ENCODE data around the gene KMO.

DNA sequence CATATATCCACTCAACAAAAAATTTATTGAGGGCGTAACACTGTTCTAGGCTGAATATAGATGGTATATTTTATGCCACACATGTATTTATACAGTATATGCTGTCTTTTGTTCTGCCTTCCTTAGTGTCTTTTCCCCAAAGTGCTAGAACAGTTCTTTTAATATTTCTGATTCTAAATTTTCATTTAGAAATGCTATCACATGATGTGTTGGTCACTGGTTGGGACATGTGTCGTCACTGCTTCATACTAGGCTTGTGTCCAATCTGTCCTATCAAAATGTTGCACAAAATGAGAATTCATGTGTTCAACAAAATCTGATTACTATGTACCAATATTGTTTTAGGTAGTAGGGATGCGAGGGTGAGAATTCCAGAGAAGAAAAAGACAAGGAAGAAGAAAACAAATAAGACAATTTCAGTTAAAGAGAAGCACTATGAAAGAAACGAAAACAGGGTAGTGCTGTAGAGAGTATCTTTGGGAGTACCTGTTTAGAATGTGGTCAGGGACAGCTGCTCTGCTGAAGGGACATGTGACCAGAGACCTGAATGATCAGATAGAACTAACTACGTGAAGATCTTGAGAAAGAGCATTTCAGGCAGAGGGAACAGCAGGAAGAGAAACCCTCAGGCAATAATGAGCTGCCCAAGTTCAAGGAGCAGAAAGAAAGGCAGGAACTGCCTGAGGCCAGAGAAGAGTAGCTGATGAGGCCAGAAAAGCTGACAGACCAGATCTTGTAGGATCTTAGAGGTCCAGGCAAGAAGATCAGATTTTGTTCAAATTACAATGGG lies 1.3 kb downstream of the KMO start:
- TF ChIP-seq POLR2A (IDR thresholded peaks at IDR 0.05), result no peak
- TF ChIP-seq, protein P1, sequence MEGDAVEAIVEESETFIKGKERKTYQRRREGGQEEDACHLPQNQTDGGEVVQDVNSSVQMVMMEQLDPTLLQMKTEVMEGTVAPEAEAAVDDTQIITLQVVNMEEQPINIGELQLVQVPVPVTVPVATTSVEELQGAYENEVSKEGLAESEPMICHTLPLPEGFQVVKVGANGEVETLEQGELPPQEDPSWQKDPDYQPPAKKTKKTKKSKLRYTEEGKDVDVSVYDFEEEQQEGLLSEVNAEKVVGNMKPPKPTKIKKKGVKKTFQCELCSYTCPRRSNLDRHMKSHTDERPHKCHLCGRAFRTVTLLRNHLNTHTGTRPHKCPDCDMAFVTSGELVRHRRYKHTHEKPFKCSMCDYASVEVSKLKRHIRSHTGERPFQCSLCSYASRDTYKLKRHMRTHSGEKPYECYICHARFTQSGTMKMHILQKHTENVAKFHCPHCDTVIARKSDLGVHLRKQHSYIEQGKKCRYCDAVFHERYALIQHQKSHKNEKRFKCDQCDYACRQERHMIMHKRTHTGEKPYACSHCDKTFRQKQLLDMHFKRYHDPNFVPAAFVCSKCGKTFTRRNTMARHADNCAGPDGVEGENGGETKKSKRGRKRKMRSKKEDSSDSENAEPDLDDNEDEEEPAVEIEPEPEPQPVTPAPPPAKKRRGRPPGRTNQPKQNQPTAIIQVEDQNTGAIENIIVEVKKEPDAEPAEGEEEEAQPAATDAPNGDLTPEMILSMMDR (IDR thresholded peaks at IDR 0.05), result no peak
- no peak for TF ChIP-seq POLR2AphosphoS5 (IDR thresholded peaks at IDR 0.05; ENCODE audit: insufficient read depth in 1 of 2, low read depth in 1 of 2)
